Stimulated activated CD4-positive, alpha-beta T cell treated with anti-CD3 and anti-CD28 coated beads, TNF-alpha, amount 100 ng/mL, for 1 hour (primary cell): ENCODE data around the gene KRTAP4-8.
"Not testable (repeated sequence)": the region's sequence is repeated elsewhere in the genome, so short reads cannot be mapped to it uniquely, and the experiment has no call there.

ENCODE experiments used
- DNase-seq, 3 donors: peaks; one replicate each; pipeline ENCODE4 v3.0.0-alpha.2; 2020; ENCODE audit warnings: low read depth in 3 of 3, low spot score in 1 of 3

Gene KRTAP4-8

DNA sequence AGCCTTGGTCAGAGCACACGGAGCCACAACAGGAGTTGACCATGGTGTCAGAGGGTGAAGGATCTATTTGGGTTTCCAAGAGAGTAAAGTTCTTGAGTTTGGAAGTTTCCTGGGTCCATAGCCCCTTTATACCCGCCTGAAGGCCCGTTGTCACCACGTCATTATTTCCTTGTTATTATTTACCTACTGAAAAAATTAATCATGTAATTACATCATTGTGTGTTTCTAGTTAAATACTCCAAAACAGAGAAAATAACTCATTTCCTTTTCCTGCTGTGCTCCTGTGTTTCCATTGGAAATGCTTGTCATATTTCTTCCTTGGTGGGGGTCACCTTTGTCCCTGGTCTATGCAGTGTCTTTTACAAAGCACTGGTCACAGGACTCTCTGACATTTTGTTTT, at the start of gene KRTAP4-8:
KRTAP4-8 (minus strand) TSS at position 101 of the 400 bp plus-strand sequence; CDS start at position 43, 58 bp downstream.
- DNase-seq = no peak

DNA sequence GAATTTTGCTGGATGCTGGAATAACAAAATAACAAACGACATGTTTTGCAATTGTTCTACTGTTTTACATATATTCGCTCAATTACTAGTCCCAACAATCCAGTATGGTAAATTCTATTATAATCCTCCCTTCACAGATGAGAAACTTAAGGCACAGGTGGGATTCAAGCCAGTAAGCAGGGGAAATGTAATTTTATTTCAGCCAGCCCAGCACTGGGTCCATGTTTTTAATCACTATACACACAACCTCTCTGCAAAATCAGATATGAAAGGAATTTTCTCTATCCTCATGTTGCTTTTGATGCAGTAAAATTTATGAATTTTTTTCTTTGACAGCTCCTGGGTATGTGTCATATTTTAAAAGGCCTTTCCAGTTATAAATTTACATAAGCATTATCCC, 47.3 kb upstream of the KRTAP4-8 start:
- no peak for DNase-seq

DNA sequence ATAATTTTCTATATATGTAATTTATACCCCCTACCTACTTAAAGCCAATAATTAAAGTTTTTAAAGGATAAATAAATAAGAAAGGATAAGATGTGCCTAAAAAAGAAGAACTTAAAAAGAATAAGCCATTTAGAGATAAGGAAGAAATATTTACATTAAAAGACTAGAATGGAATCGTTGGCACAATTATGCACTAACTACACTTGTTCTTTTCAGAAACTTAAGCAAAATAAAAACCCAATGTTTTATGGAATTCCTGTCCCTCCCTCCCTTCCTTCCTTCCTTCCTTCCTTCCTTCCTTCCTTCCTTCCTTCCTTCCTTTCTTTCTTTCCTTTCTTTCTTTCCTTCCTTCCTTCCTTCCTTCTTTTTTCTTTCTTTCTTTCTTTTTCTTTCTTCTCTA, 46.9 kb upstream of the KRTAP4-8 start:
- no peak for DNase-seq

DNA sequence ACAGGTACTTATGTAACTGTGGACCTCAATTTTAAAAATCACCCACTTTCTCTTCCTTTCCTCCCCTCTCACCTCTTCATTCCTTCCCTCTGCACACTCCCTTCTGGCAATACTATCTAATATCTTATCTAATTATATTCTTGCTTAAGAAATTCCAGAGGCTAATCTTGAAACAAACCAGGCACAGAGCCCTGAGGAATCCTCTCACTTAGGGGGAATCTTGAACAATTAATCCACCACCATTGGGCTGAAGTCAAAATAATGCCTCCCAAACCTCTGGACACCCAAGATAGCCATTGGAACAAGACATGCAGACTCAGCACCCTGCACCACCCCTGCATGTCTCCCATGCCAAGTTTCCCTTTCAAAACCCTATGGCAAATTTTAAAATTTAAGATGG, 43.4 kb upstream of the KRTAP4-8 start:
- DNase-seq = no peak

DNA sequence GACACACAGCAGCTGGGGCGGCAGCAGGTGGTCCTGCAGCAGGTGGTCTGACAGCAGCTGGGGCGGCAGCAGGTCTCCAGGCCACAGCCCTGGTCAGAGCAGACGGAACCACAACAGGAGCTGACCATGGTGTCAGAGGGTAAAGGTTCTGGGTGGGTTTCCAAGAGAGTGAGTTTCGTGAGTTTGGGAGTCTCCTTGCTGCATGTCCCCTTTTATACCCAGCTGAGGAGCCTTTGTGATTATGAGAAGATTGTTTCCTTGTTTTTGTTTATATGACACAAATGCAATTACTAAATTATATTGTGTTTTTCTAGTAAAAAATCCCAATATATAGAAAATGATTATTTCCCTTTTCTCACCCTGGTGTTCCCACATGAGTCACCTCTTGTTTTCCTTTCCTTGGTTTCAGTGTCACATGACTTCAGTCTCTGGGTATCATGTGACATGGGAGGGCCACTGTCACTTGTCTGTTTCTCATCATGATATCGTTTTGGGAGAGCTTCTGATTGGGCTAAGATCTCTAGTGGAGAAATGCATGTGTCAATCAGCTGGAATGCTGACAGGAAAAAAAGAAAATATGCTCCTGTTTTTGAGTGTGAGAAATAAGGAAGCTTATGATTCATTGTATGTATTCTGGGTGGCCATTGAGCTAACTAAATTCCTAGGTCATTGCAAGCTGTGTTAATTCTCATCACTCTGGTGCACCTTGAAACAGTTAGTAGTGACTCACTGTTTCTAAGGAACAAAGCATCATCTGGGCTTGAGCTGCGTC, 42.6 kb upstream of the KRTAP4-8 start, which contains the start of gene KRTAP4-6:
KRTAP4-6 (minus strand) TSS at position 185 of the 772 bp plus-strand sequence; CDS start at position 128, 57 bp downstream.
- no peak for DNase-seq

DNA sequence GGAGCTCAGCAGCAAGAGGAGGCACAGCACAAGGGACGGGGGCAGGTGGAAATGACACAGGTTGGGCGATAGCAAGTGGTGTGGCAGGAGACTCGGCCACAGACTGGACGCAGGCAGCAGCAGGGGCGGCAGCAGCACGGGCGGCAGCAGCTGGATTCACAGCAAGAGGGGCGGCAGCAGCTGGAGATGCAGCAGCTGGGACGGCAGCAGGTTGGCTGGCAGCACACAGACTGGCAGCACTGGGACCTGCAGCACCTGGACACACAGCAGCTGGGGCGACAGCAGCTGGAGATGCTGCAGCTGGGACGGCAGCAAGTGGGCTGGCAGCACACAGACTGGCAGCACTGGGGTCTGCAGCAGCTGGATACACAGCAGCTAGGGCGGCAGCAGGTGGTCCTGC, 41.9 kb upstream of the KRTAP4-8 start:
- DNase-seq = not testable (repeated sequence)

DNA sequence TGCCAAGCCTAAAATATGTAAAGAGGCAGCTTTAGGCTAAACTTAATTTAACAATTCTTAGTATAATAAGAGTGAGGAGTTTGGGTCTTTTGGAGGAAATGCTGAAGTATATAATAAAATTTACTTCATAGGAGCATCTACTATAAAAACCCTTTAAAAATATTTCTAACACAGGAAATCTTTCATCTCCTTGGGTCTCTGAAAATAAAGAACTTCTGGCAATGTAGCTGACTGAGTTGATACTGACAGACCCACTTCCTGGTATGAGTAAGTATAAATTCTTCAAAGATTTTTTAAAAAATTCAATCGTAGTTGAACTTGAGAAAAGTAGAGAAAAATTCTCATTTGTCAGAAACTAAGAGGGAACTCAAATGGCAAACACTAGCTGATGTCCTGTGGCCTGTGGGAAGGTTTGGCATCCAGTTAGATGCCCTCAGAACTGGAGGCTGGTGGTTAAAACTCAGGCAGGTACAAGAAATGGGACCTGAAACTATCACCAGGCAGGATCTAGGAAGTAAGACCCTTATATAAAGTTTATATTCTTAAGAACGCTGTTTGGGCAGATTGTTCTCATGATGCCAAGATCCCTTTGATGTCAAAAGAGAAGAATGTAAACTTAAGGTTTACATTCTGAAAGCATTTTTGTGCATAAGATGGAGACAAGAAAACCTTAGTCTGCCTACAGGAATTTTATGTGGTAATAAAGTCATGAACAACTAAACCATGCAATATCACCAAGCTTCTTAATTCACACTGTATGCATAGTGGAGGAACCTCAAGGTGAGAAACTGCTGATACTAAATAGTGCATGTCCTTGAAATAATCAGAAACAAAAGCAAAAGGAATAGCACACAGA, 36.2 kb upstream of the KRTAP4-8 start:
- DNase-seq = no peak

DNA sequence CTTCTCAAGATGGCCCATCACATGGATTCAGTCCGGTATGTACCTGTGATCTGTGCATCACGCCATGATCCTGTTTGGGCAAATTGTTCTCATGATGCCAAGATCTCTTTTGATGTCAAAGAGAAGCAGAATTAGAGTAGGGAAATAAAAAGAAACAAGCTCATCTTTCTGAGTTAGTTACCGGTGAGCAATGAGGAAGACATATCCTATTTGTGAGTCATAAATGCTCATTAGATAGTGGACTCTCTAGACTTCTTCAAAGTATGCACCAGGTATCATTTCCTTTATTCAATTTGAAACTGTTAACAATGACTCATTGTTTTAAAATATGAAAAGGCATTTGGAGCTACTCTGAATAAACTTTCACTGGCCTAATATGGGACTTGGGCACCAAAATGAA, 34.0 kb upstream of the KRTAP4-8 start:
- no peak for DNase-seq

DNA sequence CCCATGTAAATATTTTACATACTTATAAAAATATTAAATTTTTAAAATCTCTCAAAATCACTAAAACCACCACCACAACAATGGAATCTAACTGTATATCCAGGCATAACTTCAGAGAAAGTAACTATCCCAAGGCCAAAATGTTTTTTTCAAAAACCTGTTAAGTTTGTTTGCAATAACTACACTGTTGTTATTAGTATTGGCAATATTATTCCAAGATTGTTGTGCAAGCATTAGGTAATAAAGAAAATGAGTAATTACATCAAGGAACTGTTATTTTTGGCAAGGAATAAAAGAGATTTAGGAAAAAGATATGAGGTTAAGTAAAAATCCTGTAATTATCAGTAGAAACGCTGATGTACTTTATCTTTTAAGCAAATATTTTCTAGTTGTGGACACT, 29.4 kb upstream of the KRTAP4-8 start:
- no peak for DNase-seq

DNA sequence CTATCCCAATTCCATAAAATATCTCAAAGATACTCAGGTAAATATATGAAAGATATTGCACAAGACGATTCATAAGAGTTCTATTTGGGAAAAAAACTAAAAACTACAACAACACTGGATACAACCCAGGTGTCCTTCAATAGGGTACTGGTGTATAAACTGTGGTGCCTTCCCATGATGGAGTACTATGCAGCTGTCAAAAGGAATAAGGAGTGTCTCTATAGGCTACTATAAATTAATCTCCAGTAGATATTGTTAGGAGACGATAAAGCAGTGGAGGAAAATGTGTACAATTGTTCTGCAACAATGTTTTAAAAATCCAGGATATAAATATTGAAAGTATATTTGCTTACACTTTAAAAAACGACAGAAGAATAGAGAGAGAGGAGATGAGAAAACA, 28.5 kb upstream of the KRTAP4-8 start:
- no peak for DNase-seq

DNA sequence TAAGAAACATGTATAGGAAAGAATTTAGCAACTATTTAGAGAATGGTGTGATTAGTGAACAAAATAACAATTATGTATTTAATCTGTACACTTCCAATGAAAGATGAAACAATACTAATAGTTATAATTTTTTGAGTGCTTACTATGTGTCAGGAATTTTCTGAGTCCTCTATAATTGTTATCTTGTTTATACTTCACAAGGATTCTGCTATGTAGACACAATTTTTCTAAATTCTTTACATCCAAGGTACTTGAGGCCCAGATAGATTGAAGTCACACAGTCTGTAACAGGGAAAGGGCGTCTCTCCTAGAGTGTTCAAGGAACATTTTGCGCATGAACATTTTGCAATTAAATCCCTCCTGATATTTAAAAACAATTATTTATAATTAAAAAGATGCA, 27.1 kb upstream of the KRTAP4-8 start:
- DNase-seq = no peak

DNA sequence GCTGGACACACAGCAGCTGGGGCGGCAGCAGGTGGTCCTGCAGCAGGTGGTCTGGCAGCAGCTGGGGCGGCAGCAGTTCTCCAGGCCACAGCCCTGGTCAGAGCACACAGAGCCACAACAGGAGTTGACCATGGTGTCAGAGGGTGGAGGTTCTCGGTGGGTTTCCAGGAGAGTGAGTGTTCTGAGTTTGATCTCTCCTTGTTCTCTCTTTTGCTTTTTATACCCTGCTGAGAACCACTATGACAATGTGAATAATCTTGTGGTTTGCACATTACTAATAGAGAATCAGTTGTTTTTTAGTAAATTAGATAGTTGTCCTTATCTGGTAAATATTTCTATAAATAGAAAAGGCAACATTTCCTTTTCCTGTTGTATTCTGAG, 26.0 kb upstream of the KRTAP4-8 start, which contains the start of gene KRTAP4-12:
KRTAP4-12 (minus strand) TSS at position 192 of the 381 bp plus-strand sequence; CDS start at position 132, 60 bp downstream.
- DNase-seq = not testable (repeated sequence)

DNA sequence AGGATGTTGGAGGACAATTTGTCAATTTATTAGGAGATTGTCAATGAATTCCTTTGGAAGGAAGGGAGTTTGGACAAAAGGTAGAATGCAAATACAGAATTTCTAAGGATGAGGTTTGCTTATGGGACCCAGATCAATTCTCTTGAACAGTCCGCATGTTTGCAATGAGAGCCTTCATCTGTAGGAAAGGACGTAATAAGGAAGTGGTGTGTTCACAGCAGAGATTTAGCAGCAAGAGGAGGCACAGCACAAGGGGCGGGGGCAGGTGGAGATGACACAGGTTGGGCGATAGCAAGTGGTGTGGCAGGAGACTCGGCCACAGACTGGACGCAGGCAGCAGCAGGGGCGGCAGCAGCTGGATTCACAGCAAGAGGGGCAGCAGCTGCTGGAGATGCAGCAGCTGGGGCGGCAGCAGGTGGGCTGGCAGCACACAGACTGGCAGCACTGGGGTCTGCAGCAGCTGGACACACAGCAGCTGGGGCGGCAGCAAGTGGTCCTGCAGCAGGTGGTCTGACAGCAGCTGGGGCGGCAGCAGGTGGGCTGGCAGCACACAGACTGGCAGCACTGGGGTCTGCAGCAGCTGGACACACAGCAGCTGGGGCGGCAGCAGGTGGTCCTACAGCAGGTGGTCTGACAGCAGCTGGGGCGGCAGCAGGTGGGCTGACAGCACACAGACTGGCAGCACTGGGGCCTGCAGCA, 25.5 kb upstream of the KRTAP4-8 start:
- DNase-seq = not testable (repeated sequence)

DNA sequence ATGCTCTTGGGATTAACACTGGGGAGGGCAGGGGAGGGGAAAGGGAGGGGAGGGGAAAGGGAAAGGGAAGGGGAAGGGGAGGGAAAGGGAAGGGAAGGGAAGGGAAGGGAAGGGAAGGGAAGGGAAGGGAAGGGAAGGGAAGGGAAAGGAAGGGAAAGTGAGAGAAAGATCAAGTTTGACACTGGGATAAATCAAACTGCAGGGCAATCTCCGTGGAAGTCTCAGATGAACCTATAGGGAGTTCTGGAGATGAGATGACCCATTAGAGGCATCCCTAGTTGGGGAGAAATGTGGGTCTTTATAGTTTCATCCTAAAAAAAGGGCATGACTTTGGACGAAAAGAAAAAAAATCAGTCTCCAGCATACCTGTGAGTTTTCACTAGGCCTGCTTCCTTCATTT, 23.8 kb upstream of the KRTAP4-8 start:
- no peak for DNase-seq

DNA sequence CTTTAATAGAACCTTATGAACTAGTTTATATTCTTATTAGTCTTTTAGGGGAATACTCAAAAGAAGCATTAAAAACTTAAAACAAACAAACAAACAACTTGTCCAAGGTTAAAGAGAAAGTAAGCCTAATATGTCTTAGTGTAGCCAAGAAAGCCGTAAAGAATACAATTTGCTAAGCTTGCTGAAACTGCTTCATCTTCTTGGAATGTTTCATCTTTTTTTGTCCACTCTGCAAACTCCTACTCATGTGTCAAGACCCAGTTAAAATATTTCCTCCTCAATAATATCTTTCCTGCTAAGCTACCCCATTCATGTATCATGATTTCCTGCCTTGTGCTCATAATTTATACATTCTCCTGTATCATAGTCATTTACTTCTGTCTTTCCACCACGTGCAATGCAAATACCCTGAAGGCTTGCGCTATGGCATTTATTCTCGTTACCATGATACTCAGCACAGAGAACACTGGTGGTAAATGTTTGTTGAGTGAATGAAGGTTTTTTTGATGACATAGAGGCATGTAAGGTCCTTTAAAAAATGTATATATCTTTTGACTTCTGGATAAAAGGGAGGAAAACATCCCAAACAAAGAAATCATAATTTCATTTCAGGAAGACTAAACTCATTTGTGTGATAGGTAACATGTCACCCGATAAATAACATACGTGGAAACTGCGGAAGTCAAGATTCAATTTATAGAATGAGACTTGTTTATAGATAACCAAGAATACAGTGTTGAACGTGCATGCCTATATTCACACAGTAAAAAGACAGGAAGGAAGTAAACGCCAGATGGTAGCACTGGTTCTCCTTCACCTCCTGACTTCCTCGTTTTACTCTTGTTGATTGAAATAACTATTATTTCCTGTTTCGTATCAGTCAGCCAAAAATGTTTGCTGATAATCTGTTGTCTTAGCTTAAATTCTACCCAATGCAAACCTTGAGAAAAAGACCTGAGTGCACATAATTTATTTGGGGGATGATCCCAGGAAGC, 22.1 kb upstream of the KRTAP4-8 start:
- DNase-seq = not testable (repeated sequence)

DNA sequence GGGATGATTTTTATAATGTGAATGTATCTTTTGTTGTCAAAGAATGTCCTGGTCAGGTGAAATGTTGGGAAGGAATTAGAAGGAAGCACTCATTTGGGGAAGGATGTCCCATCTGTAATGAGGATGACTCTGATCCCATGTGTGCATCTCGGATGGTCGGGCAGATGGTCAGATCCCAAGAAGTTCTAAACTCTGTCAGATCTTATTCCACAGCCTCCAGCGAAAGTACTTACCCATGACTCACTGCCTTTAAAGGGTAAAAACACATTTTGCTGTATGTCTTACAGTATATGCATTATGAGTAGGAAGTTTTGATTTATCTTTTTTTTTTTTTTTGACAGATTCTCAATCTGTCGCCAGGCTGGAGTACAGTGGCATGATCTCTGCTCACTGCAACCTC, 20.8 kb upstream of the KRTAP4-8 start:
- no peak for DNase-seq

DNA sequence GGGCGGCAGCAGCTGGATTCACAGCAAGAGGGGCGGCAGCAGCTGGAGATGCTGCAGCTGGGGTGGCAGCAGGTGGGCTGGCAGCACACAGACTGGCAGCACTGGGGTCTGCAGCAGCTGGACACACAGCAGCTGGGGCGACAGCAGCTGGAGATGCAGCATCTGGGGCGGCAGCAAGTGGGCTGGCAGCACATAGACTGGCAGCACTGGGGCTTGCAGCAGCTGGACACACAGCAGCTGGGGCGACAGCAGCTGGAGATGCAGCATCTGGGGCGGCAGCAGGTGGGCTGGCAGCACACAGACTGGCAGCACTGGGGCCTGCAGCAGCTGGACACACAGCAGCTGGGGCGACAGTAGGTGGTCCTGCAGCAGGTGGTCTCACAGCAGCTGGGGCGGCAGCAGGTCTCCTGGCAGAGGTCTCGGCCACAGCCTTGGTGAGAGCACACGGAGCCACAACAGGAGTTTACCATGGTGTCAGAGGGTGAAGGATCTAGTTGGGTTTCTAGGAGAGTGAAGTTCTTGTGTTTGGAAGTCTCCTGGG, 20.0 kb upstream of the KRTAP4-8 start, which contains the start of gene KRTAP4-11:
KRTAP4-11 (minus strand) TSS at position 528 of the 541 bp plus-strand sequence; CDS start at position 470, 58 bp downstream.
- not testable (repeated sequence) for DNase-seq

DNA sequence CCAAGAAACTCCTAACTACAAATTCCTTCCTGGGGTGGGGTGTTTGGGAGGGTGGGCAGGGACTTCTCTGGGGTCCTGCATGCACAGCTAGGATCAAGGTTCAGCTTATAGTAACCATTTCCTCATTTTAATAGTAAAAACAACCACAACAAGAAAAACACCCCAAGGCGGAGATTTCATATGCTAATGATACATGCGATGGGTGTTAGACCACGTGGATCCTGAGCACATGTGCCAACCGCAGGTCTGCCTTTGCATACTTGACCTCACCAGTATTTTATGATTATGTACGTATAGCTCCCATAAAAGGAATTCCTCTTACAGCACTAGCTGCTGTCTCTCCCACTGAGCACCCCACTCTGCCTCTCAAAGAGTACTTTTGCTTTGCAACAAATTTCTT, 18.4 kb upstream of the KRTAP4-8 start:
- DNase-seq = no peak

DNA sequence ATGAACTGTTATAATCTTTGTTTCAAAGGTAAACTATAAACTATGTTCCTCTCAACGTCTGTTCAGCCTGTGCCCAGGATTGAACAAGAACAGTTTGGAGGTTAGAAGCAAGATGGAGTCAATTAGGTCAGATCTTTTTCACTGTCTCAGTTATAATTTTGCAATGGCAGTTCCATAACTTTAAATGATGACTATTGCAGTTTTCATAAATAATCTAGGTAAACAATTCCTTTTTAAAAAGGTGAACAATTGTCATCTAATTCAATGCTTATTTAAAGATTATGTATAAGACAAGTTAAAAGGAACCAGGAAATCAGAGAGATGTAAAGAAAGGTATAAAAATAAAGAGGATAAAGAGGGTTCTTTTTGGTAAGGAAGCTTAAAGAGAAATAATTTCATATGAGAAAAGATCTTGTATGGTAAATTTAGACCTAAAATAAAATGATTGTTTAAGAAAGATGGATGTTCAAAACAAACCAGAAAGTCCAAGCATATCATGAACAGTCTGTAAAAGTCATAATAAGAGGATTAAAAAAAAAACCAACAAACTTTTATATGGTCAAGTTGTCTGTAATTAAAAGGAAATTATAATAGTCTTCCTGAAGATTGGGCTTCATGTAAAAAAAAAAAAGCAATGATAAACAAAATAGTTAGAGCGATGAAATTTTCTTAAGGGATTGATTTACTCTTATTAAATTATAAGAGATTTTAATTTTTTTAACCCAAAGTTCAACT, 13.4 kb upstream of the KRTAP4-8 start:
- DNase-seq = no peak
